ENCODE data around the gene S100A7A.

- TF ChIP-seq CTCF (IDR thresholded peaks at IDR 0.05) (no peak), POLR2A (IDR thresholded peaks at IDR 0.05) (no peak), EP300 (IDR thresholded peaks at IDR 0.05) (no peak), POLR2AphosphoS5 (IDR thresholded peaks at IDR 0.05) (no peak)
These were observed 35.6 kb upstream of the S100A7A start for GRCh38 chr1:153380711-153381110.
